Testis (tissue), 2 donors: ENCODE results near the gene HSPA1L.

Source experiments
- CTCF ChIP-seq, 3 experiments: fragments of 450-650 bp in 2 of 3; fragments of 200-600 bp in 1 of 3; sonication (generic) in 1 of 3; IDR thresholded peaks; one replicate each; pipeline ENCODE4 v1.5.1; 2016 to 2019; ENCODE audit warnings: antibody characterized with exemption in 3 of 3, mild to moderate bottlenecking in 2 of 3, moderate library complexity in 1 of 3
- POLR2A ChIP-seq: fragments of 450-650 bp; IDR thresholded peaks from one replicate; pipeline ENCODE4 v1.6.1; 2017; ENCODE audit warnings: antibody characterized with exemption, mild to moderate bottlenecking, moderate library complexity

- no peak for TF ChIP-seq CTCF (IDR thresholded peaks at IDR 0.05)
- peak; percentile 57 for TF ChIP-seq POLR2A
These were observed 432 bp downstream of the HSPA1L start for GRCh38 chr6:31814677-31815024.
